Chondrocyte (in vitro differentiated cells): ENCODE results near the gene AWAT1. TPM values are rescaled to one million over a fixed set of nuclear protein-coding genes. Genes with fewer than 3 reads are reported as not detected.
"Not testable (repeated sequence)": the region's sequence is repeated elsewhere in the genome, so short reads cannot be mapped to it uniquely, and the experiment has no call there.

Source experiments
- DNase-seq: peaks from one replicate; pipeline ENCODE4 v3.0.0; 2021; ENCODE audit warnings: mixed read lengths, low spot score
- H3K27ac Mint-ChIP-seq: one replicate; pipeline ENCODE4 v1.8.0; 2021; ENCODE audit warnings: mild to moderate bottlenecking, moderate library complexity, mixed read lengths; ENCODE audit not compliant: unreplicated experiment
- H3K27me3 Mint-ChIP-seq: 2 replicates; pipeline ENCODE4 v1.8.0; 2021; ENCODE audit warnings: low read depth, mixed read lengths
- H3K36me3 Mint-ChIP-seq: 2 replicates; pipeline ENCODE4 v1.8.0; 2021; ENCODE audit warnings: low read depth, mixed read lengths
- H3K4me1 Mint-ChIP-seq: 2 replicates; pipeline ENCODE4 v1.8.0; 2021; ENCODE audit warnings: low read depth, mild to moderate bottlenecking, mixed read lengths
- H3K4me3 Mint-ChIP-seq: one replicate; pipeline ENCODE4 v1.8.0; 2021; ENCODE audit warnings: mild to moderate bottlenecking, moderate library complexity, mixed read lengths; ENCODE audit not compliant: unreplicated experiment
- H3K9me3 Mint-ChIP-seq: 2 replicates; pipeline ENCODE4 v1.8.0; 2021; ENCODE audit warnings: low read depth, mixed read lengths
- CTCF ChIP-seq: fragments of 200-600 bp; sonication (generic); IDR thresholded peaks from 2 replicates; pipeline ENCODE4 v1.5.0; 2021; ENCODE audit warnings: antibody characterized with exemption, mild to moderate bottlenecking, moderate library complexity
- total RNA-seq: library from RNA; stranded (reverse); gene quantifications from 3 replicates; pipeline ENCODE4 v1.2.1, GENCODE V29; 2021

The AWAT1 gene
- total RNA-seq, 1 donor from 2014 or later, result not detected

- no peak for TF ChIP-seq CTCF
- Mint-ChIP-seq H3K27ac (no peak within 1 kb of the TSS), H3K36me3 (no peaks in the 10 kb centered on the region), H3K4me1 (no peaks in the 10 kb centered on the region), H3K27me3 (no peaks in the 10 kb centered on the region), H3K9me3 (peaks cover 21% of the 10 kb centered on the region), H3K4me3 (no peak within 1 kb of the TSS)
- no peak for DNase-seq
Observed at GRCh38 chrX:70260104-70260503, 25.6 kb downstream of the AWAT1 start, which contains the start of gene P2RY4. Gene P2RY4, minus strand, starts transcription at chrX:70260204. Its CDS starts 580 bp downstream, at chrX:70259624.

GRCh38 chrX:70262952-70263567 is 28.6 kb downstream of the AWAT1 start:
- no peak overlapping the region for H3K4me3 Mint-ChIP-seq
- no peak for DNase-seq
- peaks cover 29% of the 10 kb centered on the region for H3K9me3 Mint-ChIP-seq
- TF ChIP-seq CTCF, result peak; percentile 62
- H3K27me3 Mint-ChIP-seq, result no peaks in the 10 kb centered on the region
- no peaks in the 10 kb centered on the region for H3K36me3 Mint-ChIP-seq
- H3K27ac Mint-ChIP-seq, result no peak overlapping the region
- H3K4me1 Mint-ChIP-seq, result no peaks in the 10 kb centered on the region

GRCh38 chrX:70264784-70265183 is 30.3 kb downstream of the AWAT1 start:
- Mint-ChIP-seq H3K27me3 (no peaks in the 10 kb centered on the region), H3K4me3 (no peak overlapping the region), H3K27ac (no peak overlapping the region), H3K9me3 (peaks cover 35% of the 10 kb centered on the region), H3K36me3 (no peaks in the 10 kb centered on the region), H3K4me1 (no peaks in the 10 kb centered on the region)
- no peak for TF ChIP-seq CTCF
- DNase-seq, result no peak

- Mint-ChIP-seq H3K4me1 (no peaks in the 10 kb centered on the region), H3K4me3 (no peak within 1 kb of the TSS), H3K27ac (no peak within 1 kb of the TSS), H3K36me3 (no peaks in the 10 kb centered on the region), H3K27me3 (no peaks in the 10 kb centered on the region), H3K9me3 (peaks cover 27% of the 10 kb centered on the region)
- no peak for DNase-seq
- TF ChIP-seq CTCF, result no peak
Observed at GRCh38 chrX:70268034-70268433, 33.6 kb downstream of the AWAT1 start, which contains the start of gene ARR3. Gene ARR3, plus strand, starts transcription at chrX:70268334. Its CDS starts 1,052 bp downstream, at chrX:70269386.

GRCh38 chrX:70274029-70274428 is 39.6 kb downstream of the AWAT1 start:
- H3K36me3 Mint-ChIP-seq, H3K27me3 Mint-ChIP-seq, H3K4me3 Mint-ChIP-seq, H3K4me1 Mint-ChIP-seq, DNase-seq, H3K27ac Mint-ChIP-seq, H3K9me3 Mint-ChIP-seq: not testable (repeated sequence)

GRCh38 chrX:70279081-70279480 is 44.6 kb downstream of the AWAT1 start:
- no peak for DNase-seq
- TF ChIP-seq CTCF, result no peak
- Mint-ChIP-seq H3K4me3 (no peak overlapping the region), H3K36me3 (peaks cover 2% of the 10 kb centered on the region), H3K27me3 (no peaks in the 10 kb centered on the region), H3K9me3 (peaks cover 17% of the 10 kb centered on the region), H3K27ac (no peak overlapping the region), H3K4me1 (no peaks in the 10 kb centered on the region)
